ENCODE data around the gene ANGPTL5.
A peak's percentile ranks its signal among the peaks of the same experiment; 100 is the strongest.
"Not testable (repeated sequence)": the region's sequence is repeated elsewhere in the genome, so short reads cannot be mapped to it uniquely, and the experiment has no call there.

The ANGPTL5 gene

GRCh38 chr11:101916422-101916821 is at the start of gene ANGPTL5:
Gene ANGPTL5, minus strand, starts transcription at chr11:101916522. Its CDS starts 8,613 bp downstream, at chr11:101907909.
- DNase-seq = no peak

DNA sequence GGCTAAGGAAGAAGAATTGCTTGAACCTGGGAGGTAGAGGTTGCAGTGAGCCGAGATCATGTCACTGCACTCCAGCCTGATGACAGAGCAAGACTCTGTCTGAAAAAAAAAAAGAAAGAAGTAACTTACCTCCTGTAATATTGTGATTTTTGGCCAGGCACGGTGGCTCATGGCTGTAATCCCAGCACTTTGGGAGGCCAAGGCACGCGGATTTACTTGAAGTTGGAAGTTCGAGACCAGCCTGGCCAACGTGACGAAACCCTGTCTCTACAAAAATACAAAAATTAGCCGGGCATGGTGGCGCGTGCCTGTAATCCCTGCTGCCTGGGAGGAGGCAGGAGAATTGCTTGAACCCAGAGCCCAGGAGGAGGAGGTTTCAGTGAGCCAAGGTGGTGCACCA is 47.9 kb upstream of the ANGPTL5 start:
- not testable (repeated sequence) for DNase-seq

DNA sequence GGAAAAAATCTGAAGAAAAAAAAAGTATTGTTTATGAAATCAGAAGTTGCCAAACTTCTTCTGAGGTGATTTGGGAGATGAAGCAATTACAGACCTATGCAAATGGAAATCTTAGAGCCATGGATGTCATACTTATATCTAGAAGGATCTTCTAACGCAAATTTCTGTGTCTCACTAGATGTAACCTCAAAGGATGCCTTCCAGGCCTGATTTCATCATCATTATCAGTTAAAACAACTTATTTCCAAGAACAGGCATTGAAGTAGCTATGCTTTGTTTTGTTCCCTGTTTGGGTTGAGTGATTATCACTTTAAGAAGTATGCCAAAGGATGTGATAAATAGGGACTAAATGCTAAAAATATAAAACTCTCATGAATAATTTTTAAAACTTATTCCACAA is 43.9 kb upstream of the ANGPTL5 start:
- no peak for DNase-seq

- DNase-seq = no peak
Observed at GRCh38 chr11:101955701-101956100, 39.4 kb upstream of the ANGPTL5 start.

- no peak for DNase-seq
Observed at GRCh38 chr11:101955278-101955677, 39.0 kb upstream of the ANGPTL5 start.

GRCh38 chr11:101949680-101950220 is 33.4 kb upstream of the ANGPTL5 start:
- DNase-seq = no peak

GRCh38 chr11:101945448-101945847 is 29.1 kb upstream of the ANGPTL5 start:
- DNase-seq = peak in 1 of 2 experiments; percentile 1

- DNase-seq = no peak
Observed at GRCh38 chr11:101944923-101945322, 28.6 kb upstream of the ANGPTL5 start.

DNA sequence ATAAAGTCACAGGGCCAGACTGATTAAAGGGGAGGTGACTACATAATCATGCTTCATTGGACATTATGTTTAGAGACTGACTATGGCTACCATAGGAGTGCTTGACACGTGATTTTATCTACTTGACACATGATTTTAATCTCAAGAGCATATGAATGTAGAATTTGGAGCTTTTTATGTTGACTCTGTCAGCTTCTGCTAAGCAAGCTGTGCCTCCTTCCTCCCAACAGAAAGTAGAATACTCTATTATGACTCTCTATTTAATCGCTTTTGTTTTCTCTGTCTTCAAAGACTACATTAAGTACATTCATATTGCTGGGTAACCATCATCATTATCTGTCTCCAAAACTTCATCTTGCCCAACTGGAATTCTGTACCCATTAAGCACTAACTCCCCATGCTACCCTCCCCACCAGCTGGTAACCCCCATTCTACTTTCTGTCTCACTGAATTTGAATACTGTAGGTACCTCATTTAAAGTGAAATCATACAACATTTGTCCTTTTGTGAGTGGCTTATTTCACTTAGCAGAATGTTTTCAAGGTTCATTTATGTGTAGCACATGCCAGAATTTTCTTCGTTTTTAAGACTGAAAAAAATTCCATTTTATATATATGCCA is 24.7 kb upstream of the ANGPTL5 start:
- DNase-seq = no peak

- DNase-seq = no peak
Observed at GRCh38 chr11:101931692-101932091, 15.4 kb upstream of the ANGPTL5 start.

- no peak for DNase-seq
Observed at GRCh38 chr11:101929294-101929915, 13.1 kb upstream of the ANGPTL5 start.

DNA sequence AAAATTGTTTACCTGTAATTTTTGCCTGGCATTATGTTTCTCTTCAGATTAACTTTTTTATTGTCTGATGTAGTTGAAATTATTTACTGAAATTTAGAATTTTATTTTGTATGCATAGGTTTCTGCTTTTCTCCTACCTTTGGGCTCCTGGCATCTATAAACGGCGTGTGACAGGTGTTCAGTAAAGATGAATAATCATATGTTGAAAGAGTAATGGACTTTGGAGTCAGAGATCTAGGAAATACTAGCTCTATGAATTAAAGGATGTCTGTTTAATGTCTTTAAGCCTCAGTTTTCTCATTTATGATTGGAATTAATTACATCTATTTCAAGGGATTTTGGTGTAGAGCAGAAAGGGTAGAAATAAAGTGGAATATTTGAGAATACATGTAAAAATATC is 7.2 kb upstream of the ANGPTL5 start:
- DNase-seq = no peak

DNA sequence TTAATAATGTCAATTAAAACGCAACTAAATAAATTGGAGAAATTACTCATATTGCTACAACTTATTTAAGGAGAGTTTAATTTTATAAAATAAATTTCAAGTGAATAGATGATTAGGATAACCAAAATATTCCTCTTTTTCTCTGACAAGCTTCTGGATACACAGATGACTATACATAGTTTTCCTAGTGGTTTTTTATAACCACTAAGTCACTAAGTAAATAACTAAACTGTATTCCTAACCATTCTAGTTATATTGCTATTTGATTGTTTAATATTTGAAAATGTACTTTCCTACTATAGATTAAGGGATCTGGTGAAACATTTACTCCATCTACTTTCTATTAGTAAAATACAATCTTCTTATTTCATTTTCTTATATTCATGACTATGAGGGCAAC is 4.7 kb upstream of the ANGPTL5 start:
- DNase-seq = no peak

GRCh38 chr11:101917226-101917625 is 904 bp upstream of the ANGPTL5 start:
- DNase-seq = no peak

GRCh38 chr11:101915791-101916291 is 481 bp downstream of the ANGPTL5 start:
- DNase-seq = no peak

DNA sequence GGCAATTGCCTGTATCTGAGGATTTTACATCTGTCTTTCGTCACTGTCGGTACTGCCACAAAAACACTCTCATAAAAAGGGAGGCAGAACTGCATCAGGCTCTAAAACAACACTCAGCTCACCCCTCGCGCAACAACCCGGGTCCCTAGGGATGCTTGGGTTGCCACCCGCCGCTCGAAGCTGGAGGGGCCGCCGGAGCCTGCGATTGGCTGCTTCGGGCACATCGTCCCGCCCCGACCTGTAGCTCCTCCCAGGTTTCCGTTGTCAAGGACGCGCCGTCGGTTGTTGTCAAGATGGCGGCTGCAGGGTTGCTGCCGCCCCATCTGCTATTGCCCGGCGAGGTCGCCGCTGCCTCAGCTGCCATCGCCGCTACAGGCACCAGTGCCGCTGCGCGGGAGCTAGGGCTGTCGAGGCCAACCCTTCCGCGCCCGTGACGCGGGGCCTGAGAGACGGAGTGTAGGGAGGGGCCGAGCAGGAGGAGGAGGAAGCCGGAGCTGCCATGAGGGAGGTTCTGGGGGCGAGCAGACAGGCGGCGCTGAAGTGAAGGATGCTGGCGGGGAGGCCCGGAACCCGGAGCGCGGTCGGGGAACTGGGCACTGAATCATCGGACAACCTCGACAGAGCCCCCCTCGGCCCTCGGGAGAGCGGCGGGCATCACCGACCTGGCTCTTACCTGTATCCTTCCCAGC is 1.4 kb downstream of the ANGPTL5 start, which contains the start of gene CEP126:
Gene CEP126, plus strand, starts transcription at position 273 of the 689 bp plus-strand sequence. Its CDS starts 275 bp downstream, at position 548.
- peak; percentile 80 to 89 for DNase-seq

GRCh38 chr11:101914341-101914737 is 2.0 kb downstream of the ANGPTL5 start:
- DNase-seq = no peak

- DNase-seq = no peak
Observed at GRCh38 chr11:101913656-101914055, 2.7 kb downstream of the ANGPTL5 start.

DNA sequence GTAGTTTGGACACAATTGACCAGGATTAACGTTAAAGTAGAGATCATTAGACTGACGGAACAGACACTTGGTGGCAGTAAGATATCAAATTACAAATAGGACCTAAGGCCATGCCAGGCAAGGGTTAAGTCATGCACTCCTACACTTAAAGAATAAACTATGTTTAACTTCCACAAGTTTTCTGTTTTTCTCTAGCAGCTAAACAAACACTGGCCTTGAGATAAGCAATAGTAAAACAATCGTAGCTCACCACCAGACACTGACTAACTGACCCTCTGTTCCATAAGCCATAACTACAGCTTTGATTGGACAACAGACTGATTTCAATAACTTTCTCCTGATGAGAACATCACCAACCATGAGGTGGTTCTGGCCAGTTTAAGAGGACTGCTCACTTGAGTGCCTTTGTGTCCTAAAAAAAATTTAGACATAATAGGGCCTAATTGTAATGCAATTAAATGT is 3.5 kb downstream of the ANGPTL5 start:
- DNase-seq = no peak

- no peak for DNase-seq
Observed at GRCh38 chr11:101909087-101909486, 7.2 kb downstream of the ANGPTL5 start.

DNA sequence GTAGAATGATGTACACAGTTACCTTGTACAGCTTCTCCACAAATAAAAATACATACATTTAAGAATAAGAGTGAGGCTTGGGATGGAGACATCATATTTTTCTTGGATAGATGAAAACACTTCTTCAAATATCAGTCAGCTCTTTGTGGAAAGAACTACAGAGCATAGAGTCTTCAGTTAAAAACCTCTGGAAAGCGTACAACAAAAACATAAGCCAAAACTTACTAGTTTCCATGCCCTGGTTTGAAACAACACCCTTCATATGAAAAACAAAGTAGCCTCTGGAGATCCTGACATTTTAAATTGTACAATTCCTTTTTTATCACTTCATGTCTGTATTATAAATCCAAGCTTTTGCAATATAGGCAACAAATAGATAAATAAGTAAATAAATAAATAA is 8.5 kb downstream of the ANGPTL5 start:
- DNase-seq = no peak

DNA sequence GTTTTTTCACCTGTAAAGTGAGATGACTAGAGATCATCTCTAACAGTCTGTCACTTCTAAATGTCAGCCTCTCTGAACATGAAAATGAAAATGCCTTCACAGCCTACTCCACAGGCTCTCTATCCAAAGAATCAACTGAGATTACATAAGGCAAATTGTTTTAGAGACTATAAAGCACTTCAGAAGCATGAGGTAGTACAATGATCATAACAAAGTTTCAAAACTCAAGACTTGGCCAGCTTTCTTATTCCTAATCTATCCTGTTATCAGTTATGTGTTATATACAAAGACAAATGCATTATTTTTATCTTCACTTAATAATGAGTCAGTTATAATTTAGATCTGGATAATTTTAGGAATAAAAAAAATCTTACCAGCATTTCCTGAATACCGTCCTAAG is 21.8 kb downstream of the ANGPTL5 start:
- DNase-seq = no peak

GRCh38 chr11:101889767-101890166 is 26.6 kb downstream of the ANGPTL5 start:
- DNase-seq = no peak

GRCh38 chr11:101885631-101886030 is 30.7 kb downstream of the ANGPTL5 start:
- DNase-seq = no peak

Measured in NCI-H524 (cell line).